Esophagus muscularis mucosa (tissue), 4 donors: ENCODE results near the gene SDK2. TPM values are rescaled to one million over a fixed set of nuclear protein-coding genes. Genes with fewer than 3 reads are reported as not detected.

ENCODE experiments used
- DNase-seq: peaks from one replicate; pipeline ENCODE4 v3.0.0-alpha.2; 2017; ENCODE audit errors: extremely low spot score
- H3K27ac ChIP-seq, 4 donors: fragments of 200-600 bp; sonication (generic); replicated peaks in 1 of 4; 1 replicate in 3 of 4; 2 replicates in 1 of 4; pipeline ENCODE4 v1.5.1; 2016 to 2019; ENCODE audit warnings: mild to moderate bottlenecking in 1 of 4
- H3K27me3 ChIP-seq, 4 donors: fragments of 200-600 bp; sonication (generic); one replicate each; pipeline versions ENCODE4 v1.5.1 to v1.6.0; 2016 to 2019
- H3K36me3 ChIP-seq, 4 donors: fragments of 200-600 bp; sonication (generic); one replicate each; pipeline ENCODE4 v1.5.1; 2016 to 2019
- H3K4me1 ChIP-seq, 4 donors: fragments of 200-600 bp; sonication (generic); one replicate each; pipeline ENCODE4 v1.5.1; 2016 to 2019
- H3K4me3 ChIP-seq, 4 donors: fragments of 200-600 bp; sonication (generic); 1 replicate in 2 of 4; 2 replicates in 2 of 4; pipeline ENCODE4 v1.5.1; 2016 to 2019; ENCODE audit warnings: mild to moderate bottlenecking in 4 of 4, moderate library complexity in 1 of 4
- H3K9me3 ChIP-seq, 4 donors: fragments of 200-600 bp; sonication (generic); 1 replicate in 3 of 4; 2 replicates in 1 of 4; pipeline ENCODE4 v1.5.1; 2016 to 2019
- EP300 ChIP-seq: sonication (generic); formaldehyde crosslinking; IDR thresholded peaks from one replicate; pipeline ENCODE4 v1.6.1; 2017; ENCODE audit warnings: antibody characterized with exemption
- POLR2A ChIP-seq: fragments of 450-650 bp; IDR thresholded peaks from one replicate; pipeline ENCODE4 v1.6.1; 2017; ENCODE audit warnings: antibody characterized with exemption, moderate library complexity, mild to moderate bottlenecking, low read depth
- POLR2AphosphoS5 ChIP-seq, 2 donors: sonication (generic); formaldehyde crosslinking; IDR thresholded peaks; one replicate each; pipeline ENCODE4 v1.6.1; 2017; ENCODE audit warnings: antibody characterized with exemption in 2 of 2
- WGBS: methylation state at CpG from one replicate; pipeline ENCODE4 v1.1.5; 2018; 5-methylcytosine and 5-hydroxymethylcytosine counted together
- intact Hi-C: fragments of 100-400 bp; cut with DNase I; formaldehyde crosslinking; loops from one replicate; pipeline ENCODE4 v1.15.1; 2023
- total RNA-seq, 4 donors: library from RNA; depleted of rRNA; stranded (reverse); fragments of >200 nt; gene quantifications; one replicate each; pipeline versions ENCODE4 v1.1.0 to v1.2.1, GENCODE V29; 2016
- TF ChIP-seq, protein P1 (sequence below), 3 experiments: fragments of 200-600 bp in 2 of 3; fragments of 450-650 bp in 1 of 3; sonication (generic) in 2 of 3; IDR thresholded peaks; one replicate each; pipeline ENCODE4 v1.5.1; 2017 to 2019; ENCODE audit warnings: antibody characterized with exemption in 3 of 3, mild to moderate bottlenecking in 2 of 3, moderate library complexity in 1 of 3

SDK2 gene
- total RNA-seq, 4 donors from 2014 or later = 0.42 to 2.0 (median 1.2) TPM

DNA sequence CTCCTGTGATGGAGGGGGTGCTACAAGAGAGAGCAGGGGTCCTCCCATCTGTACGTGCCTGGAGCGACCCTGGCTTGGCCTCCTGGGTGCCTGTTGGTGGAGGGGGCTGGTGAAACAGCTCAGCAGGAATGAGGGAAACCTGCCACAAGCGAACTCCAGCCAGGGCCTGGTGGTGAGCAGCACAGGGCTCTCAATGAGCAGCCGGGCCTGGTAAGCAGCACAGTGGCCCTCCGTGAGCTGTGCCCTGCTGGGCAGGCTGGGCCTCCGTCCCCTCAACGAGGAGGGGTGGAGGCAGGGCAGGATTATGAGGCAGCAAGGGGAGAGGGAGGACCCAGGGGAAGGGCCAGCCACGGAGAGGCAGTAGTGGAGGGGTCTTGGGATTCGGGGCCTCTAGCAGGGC is 101.9 kb downstream of the SDK2 start:
- Histone ChIP-seq H3K36me3 (no peaks in the 10 kb centered on the region), H3K27ac (no peak overlapping the region), H3K9me3 (no peaks in the 10 kb centered on the region), H3K27me3 (peaks cover 0 to 3% (median 0%) of the 10 kb centered on the region in 4 donors), H3K4me1 (no peaks in the 10 kb centered on the region), H3K4me3 (no peak overlapping the region)
- no peak for DNase-seq
- no peak for TF ChIP-seq POLR2AphosphoS5 (IDR thresholded peaks at IDR 0.05)
- TF ChIP-seq EP300 = no peak
- TF ChIP-seq, protein P1, sequence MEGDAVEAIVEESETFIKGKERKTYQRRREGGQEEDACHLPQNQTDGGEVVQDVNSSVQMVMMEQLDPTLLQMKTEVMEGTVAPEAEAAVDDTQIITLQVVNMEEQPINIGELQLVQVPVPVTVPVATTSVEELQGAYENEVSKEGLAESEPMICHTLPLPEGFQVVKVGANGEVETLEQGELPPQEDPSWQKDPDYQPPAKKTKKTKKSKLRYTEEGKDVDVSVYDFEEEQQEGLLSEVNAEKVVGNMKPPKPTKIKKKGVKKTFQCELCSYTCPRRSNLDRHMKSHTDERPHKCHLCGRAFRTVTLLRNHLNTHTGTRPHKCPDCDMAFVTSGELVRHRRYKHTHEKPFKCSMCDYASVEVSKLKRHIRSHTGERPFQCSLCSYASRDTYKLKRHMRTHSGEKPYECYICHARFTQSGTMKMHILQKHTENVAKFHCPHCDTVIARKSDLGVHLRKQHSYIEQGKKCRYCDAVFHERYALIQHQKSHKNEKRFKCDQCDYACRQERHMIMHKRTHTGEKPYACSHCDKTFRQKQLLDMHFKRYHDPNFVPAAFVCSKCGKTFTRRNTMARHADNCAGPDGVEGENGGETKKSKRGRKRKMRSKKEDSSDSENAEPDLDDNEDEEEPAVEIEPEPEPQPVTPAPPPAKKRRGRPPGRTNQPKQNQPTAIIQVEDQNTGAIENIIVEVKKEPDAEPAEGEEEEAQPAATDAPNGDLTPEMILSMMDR (IDR thresholded peaks at IDR 0.05) = no peak
- no peak for TF ChIP-seq POLR2A
- intact Hi-C loops = no loop called here
- 67% methylated on average over 7 of the region's 9 CpGs for WGBS

DNA sequence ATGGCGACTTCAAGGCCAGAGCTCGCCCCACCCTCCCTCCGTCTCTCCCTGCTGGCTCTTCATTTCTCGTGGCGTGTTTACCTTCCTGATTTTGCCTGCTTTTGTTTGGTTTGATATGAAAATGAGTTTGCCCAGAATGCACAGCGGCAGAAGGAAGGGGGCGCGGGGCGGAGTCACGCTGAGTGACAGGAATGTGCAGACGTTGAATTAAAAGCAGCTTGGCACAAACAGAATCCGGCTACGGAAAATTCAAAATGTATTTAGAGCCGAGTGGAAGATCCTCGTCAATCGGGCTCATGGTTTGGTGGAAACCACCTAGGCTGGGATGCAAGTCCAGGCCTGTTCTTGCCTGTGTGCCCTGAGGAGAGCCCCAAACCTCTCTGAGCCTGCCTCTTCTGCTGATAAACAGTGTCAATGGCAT is 102.7 kb downstream of the SDK2 start:
- WGBS = 85% methylated on average over 16 of the region's 16 CpGs

DNA sequence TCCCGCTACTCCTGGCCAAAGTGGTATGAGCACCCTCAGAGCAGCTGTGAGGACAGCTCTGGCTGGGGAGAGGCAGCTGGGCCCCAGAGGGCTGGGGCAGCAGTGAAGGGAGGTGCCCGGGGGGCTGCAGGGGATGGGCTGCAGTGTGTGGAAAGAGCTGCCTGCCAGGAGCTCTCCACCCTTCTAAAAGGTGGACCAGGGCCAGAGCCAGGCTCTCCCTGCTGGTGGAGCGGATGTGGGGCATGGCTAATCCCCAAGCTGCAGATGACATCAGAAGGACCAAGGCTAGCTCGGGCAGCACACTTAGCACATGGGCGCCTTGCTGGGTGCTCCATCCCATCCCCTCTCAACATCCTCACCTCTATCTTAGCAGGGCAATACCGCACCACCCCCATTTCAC is 103.1 kb downstream of the SDK2 start:
- Histone ChIP-seq H3K27ac (no peak overlapping the region), H3K4me3 (no peak overlapping the region), H3K9me3 (no peaks in the 10 kb centered on the region), H3K4me1 (no peaks in the 10 kb centered on the region), H3K36me3 (no peaks in the 10 kb centered on the region), H3K27me3 (peaks cover 0 to 3% (median 0%) of the 10 kb centered on the region in 4 donors)
- intact Hi-C loops = no loop called here
- WGBS = 77% methylated on average over 3 of the region's 6 CpGs
- TF ChIP-seq EP300 = no peak
- TF ChIP-seq, protein P1 (IDR thresholded peaks at IDR 0.05) = no peak
- TF ChIP-seq POLR2A = no peak
- TF ChIP-seq POLR2AphosphoS5 (IDR thresholded peaks at IDR 0.05) = no peak
- DNase-seq = no peak

More for the DNA sequence above, 102.7 kb downstream of the SDK2 start:
- intact Hi-C loops = no loop called here
- Histone ChIP-seq H3K4me3 (no peak overlapping the region), H3K27ac (no peak overlapping the region), H3K36me3 (no peaks in the 10 kb centered on the region), H3K9me3 (no peaks in the 10 kb centered on the region), H3K4me1 (no peaks in the 10 kb centered on the region), H3K27me3 (peaks cover 0 to 3% (median 0%) of the 10 kb centered on the region in 4 donors)
- no peak for DNase-seq
- no peak for TF ChIP-seq POLR2AphosphoS5 (IDR thresholded peaks at IDR 0.05)
- no peak for TF ChIP-seq POLR2A
- TF ChIP-seq, protein P1 (IDR thresholded peaks at IDR 0.05) = no peak
- no peak for TF ChIP-seq EP300

DNA sequence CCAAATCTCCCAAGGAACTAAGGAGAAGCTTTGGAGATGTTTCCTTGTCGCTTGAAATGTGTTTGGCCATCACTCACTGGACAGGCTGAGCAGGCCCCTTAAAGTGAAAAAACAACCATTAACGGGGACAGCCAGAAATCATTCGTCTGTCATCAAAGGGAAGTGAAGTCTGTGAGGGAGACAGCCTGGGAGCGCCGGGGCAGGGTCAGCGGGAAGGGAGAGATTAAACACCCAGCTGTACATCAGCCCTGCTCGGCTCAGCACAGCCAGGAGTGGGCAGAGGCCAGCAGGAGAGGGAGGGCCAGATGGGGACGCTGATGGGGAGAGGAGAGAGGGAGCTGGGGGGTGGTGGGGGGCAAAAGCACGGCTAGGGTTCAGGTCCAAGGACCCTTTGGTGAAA is 105.1 kb downstream of the SDK2 start:
- intact Hi-C loops = loop anchor here (10.0 kb wide), 1 partner anchor 56 kb away; no protein-coding TSS in a partner anchor

More for the DNA sequence above, 105.1 kb downstream of the SDK2 start:
- no peak for DNase-seq
- H3K9me3 ChIP-seq = no peaks in the 10 kb centered on the region
- H3K27ac ChIP-seq = no peak overlapping the region
- 61% methylated on average over 8 of the region's 9 CpGs for WGBS
- H3K4me3 ChIP-seq = no peak overlapping the region
- no peaks in the 10 kb centered on the region for H3K36me3 ChIP-seq
- TF ChIP-seq POLR2A (no peak), EP300 (no peak), POLR2AphosphoS5 (IDR thresholded peaks at IDR 0.05) (no peak)
- TF ChIP-seq, protein P1 (IDR thresholded peaks at IDR 0.05) = no peak
- H3K27me3 ChIP-seq = peaks cover 0 to 3% (median 0%) of the 10 kb centered on the region in 4 donors
- H3K4me1 ChIP-seq = no peaks in the 10 kb centered on the region
